GM19463 (cell line): ENCODE measurements around the gene MAPK7.

Source experiments
- ATAC-seq: cut with Tn5 transposase; IDR thresholded peaks from one replicate; pipeline ENCODE4 v1.9.1; 2021; ENCODE audit warnings: mild to moderate bottlenecking, moderate library complexity; ENCODE audit not compliant: unreplicated experiment

Gene MAPK7

GRCh38 chr17:19392303-19392702, 14.0 kb downstream of the MAPK7 start:
- no peak for ATAC-seq

DNA sequence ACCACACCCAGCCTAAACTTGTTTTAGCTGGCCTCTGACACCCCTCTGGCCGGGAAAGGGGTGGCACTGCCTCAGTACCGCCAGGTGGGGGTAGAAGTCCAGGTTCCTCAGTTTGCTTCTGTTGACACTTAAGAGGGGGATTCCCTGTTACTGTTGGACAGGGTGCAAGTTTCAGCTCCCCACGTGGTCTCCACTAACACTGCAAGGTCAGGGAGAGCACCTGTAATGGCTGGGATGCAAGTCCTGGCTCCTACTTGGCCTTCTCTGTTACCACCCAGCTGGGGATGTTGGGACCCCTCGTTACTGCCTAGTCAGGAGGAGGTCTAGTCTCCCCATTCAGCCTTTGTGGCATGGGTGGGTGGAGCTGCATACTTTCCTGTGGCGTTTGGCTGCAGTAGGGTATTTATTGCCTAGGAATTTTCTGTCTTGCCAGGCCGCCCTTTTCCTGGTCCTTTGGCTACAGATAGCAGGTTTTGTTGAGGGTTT, 19.3 kb downstream of the MAPK7 start:
- ATAC-seq: no peak

- ATAC-seq: no peak
These were observed 20.2 kb downstream of the MAPK7 start for GRCh38 chr17:19398301-19399181.

- ATAC-seq: no peak
These were observed 21.6 kb downstream of the MAPK7 start for GRCh38 chr17:19399750-19400450.

- no peak for ATAC-seq
These were observed 23.2 kb downstream of the MAPK7 start for GRCh38 chr17:19401321-19402010.

GRCh38 chr17:19402171-19402570, 23.9 kb downstream of the MAPK7 start:
- no peak for ATAC-seq

- ATAC-seq: no peak
These were observed 24.7 kb downstream of the MAPK7 start for GRCh38 chr17:19403021-19403420.

- ATAC-seq: no peak
These were observed 26.0 kb downstream of the MAPK7 start for GRCh38 chr17:19404264-19404663.

DNA sequence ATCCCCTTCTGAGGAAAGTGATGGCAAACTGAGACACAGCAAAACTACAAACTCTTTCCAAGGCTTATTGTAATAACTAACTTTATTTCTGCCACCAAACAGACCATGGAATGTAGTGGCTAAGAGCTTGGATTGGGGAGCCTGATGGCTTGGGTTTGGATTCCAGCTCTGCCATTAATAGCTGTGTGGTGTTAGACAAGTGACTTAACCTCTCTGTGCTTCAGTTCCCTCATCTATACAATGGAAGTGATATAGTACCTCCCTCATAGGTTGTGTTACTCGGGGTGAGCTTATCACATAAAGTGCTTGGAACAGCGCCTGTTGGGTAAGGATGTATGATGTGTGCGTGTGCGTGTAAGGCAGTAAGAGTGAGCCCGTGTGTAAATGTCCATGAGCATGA, 26.8 kb downstream of the MAPK7 start:
- ATAC-seq: no peak

GRCh38 chr17:19407601-19408345, 29.5 kb downstream of the MAPK7 start:
- no peak for ATAC-seq

- ATAC-seq: no peak
These were observed 30.0 kb downstream of the MAPK7 start for GRCh38 chr17:19408346-19408710.

DNA sequence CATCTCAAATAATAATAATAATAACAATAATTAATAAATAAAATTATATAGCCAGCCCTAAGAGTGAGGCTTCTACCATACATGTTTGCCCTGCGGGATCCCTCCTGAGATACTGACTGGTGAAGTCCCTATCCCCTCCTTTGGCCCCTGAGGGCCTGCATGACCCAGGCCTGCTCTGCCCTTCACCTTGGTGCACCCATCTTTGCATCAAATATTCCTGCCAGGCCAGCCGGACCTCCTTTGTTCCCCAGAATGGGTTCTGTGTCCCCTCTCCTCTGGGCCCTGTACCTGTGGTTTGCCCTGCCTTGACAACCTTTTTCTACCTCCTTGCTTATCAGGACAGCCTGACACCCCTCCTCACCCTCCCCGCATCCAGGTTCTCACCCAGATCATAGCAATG, 30.8 kb downstream of the MAPK7 start:
- ATAC-seq: no peak

- no peak for ATAC-seq
These were observed 31.2 kb downstream of the MAPK7 start for GRCh38 chr17:19409509-19409908.

GRCh38 chr17:19410091-19410490, 31.8 kb downstream of the MAPK7 start:
- no peak for ATAC-seq

- no peak for ATAC-seq
These were observed 32.8 kb downstream of the MAPK7 start, which contains the start of gene RNF112 for GRCh38 chr17:19410875-19411620. RNF112 (plus strand) TSS chr17:19411232; CDS start chr17:19411409, 177 bp downstream.

DNA sequence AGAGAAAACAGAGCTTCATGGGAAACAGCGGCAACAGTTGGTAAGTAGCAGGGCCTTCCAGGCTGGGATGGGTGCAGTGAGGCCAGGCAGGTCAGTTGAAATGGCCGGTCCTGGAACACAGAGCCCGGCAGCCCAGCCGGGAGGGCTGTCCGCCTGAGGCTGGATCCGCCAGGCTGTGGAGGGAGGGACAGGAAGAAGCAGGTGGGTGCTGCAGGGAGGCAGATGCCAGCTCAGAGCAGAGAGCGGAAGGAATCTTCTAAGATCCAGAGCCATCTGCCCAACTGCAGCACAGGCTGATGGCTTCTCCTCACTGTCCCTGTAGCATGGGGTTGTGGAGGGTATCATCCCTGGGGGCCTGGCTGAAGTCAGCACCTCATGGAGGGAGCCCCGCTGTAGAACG, 33.3 kb downstream of the MAPK7 start:
- ATAC-seq: no peak

- ATAC-seq: no peak
These were observed 34.2 kb downstream of the MAPK7 start for GRCh38 chr17:19412510-19412909.

GRCh38 chr17:19412984-19413383, 34.7 kb downstream of the MAPK7 start:
- no peak for ATAC-seq

DNA sequence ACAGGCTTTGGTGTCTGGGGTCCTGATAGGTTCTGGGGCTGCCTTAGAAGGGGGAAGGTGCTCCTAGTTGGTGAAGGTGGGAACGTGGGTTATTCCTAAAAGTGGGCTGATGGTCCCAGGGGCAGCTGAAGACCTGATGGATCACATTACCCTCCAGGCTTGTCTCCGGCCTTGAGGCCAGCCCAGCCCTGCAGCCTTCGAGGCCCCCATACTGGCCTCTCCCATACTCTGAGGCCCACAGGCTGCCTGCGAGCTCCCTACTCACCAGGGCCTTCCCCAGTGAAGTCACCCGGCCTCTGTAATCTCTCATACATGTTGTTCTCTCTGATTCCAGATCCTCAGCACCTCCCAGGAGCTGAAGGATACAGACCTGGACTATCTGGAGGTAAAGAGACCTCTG, 35.5 kb downstream of the MAPK7 start:
- ATAC-seq: no peak
